ENCODE results near the gene ZNHIT1. TPM values are rescaled to one million over a fixed set of nuclear protein-coding genes. Genes with fewer than 3 reads are reported as not detected.

The ZNHIT1 gene
- total and polyA plus RNA-seq, 5 donors from 2014 or later, result 41.8 to 99.6 (median 76.8) TPM

- no peak overlapping the region for H3K4me3 ChIP-seq (ENCODE audit: low read depth, low read length)
- H3K4me1 ChIP-seq (ENCODE audit: control insufficient read depth, insufficient read depth, low read length, poor library complexity, severe bottlenecking), result no peaks in the 10 kb centered on the region
- H3K27me3 ChIP-seq (ENCODE audit: control insufficient read depth, insufficient read depth, low read length), result no peaks in the 10 kb centered on the region
- no peaks in the 10 kb centered on the region for H3K36me3 ChIP-seq (ENCODE audit: control insufficient read depth, insufficient read depth, low read length)
- H3K4me1 Mint-ChIP-seq, result no peaks in the 10 kb centered on the region
- no peaks in the 10 kb centered on the region for H3K9me3 ChIP-seq (ENCODE audit: control insufficient read depth in 2 of 2, low read length in 2 of 2)
- no peaks in the 10 kb centered on the region for H3K36me3 Mint-ChIP-seq
- peaks cover 0 to 2% (median 0%) of the 10 kb centered on the region in 7 donors for H3K9me3 Mint-ChIP-seq
- ATAC-seq (ENCODE audit: low read depth in 2 of 2) (no peak), DNase-seq (no peak)
- H3K27ac ChIP-seq (ENCODE audit: insufficient read depth, low read length, poor library complexity, severe bottlenecking), result no peak overlapping the region
- no peak overlapping the region for H3K4me3 Mint-ChIP-seq
- no peak overlapping the region for H3K27ac Mint-ChIP-seq
- H3K27me3 Mint-ChIP-seq, result peaks cover 15% of the 10 kb centered on the region
Observed at GRCh38 chr7:101271021-101271420, 53.1 kb downstream of the ZNHIT1 start.

GRCh38 chr7:101273206-101273605 is 55.2 kb downstream of the ZNHIT1 start:
- H3K27ac Mint-ChIP-seq, result no peak overlapping the region
- H3K9me3 Mint-ChIP-seq, result peaks cover 0 to 2% (median 0%) of the 10 kb centered on the region in 7 donors

More at GRCh38 chr7:101273206-101273605, 55.2 kb downstream of the ZNHIT1 start:
- H3K9me3 ChIP-seq (ENCODE audit: control insufficient read depth in 2 of 2, low read length in 2 of 2), result no peaks in the 10 kb centered on the region
- ATAC-seq (ENCODE audit: low read depth in 2 of 2) (no peak), DNase-seq (no peak)
- no peaks in the 10 kb centered on the region for H3K4me1 ChIP-seq (ENCODE audit: control insufficient read depth, insufficient read depth, low read length, poor library complexity, severe bottlenecking)
- no peak overlapping the region for H3K27ac ChIP-seq (ENCODE audit: insufficient read depth, low read length, poor library complexity, severe bottlenecking)
- H3K4me1 Mint-ChIP-seq, result no peaks in the 10 kb centered on the region
- H3K27me3 ChIP-seq (ENCODE audit: control insufficient read depth, insufficient read depth, low read length), result no peaks in the 10 kb centered on the region
- peaks cover 10% of the 10 kb centered on the region for H3K27me3 Mint-ChIP-seq
- no peaks in the 10 kb centered on the region for H3K36me3 Mint-ChIP-seq
- no peaks in the 10 kb centered on the region for H3K36me3 ChIP-seq (ENCODE audit: control insufficient read depth, insufficient read depth, low read length)
- no peak overlapping the region for H3K4me3 Mint-ChIP-seq
- no peak overlapping the region for H3K4me3 ChIP-seq (ENCODE audit: low read depth, low read length)

Other genes starting within 250 kb of the ZNHIT1 start
- gene MUC12, start 248.6 kb upstream of the ZNHIT1 start, total RNA-seq, result not detected
- under 1 TPM in 3 of 4 donors, not detected in 1; 0.44 to 0.65 (median 0.44) TPM for gene MUC12, start 248.6 kb upstream of the ZNHIT1 start, polyA plus RNA-seq
- not detected for gene MUC17, start 198.1 kb upstream of the ZNHIT1 start, total RNA-seq
- not detected for gene MUC17, start 198.1 kb upstream of the ZNHIT1 start, polyA plus RNA-seq
- gene TRIM56, start 132.7 kb upstream of the ZNHIT1 start, total RNA-seq, result 44.6 TPM
- gene TRIM56, start 132.7 kb upstream of the ZNHIT1 start, polyA plus RNA-seq, result 1 to 10 TPM; 3.5 to 7.4 (median 6.3) TPM
- gene SERPINE1, start 91.1 kb upstream of the ZNHIT1 start, total RNA-seq, result 0.39 TPM
- not detected for gene SERPINE1, start 91.1 kb upstream of the ZNHIT1 start, polyA plus RNA-seq
- gene AP1S1, start 63.7 kb upstream of the ZNHIT1 start, total RNA-seq, result 14.5 TPM
- 1 to 10 TPM; 5.4 to 8.8 (median 6.3) TPM for gene AP1S1, start 63.7 kb upstream of the ZNHIT1 start, polyA plus RNA-seq
- not detected for gene VGF, start 52.6 kb upstream of the ZNHIT1 start, total RNA-seq
- gene VGF, start 52.6 kb upstream of the ZNHIT1 start, polyA plus RNA-seq, result not detected
- not detected for gene NAT16, start 37.9 kb upstream of the ZNHIT1 start, total RNA-seq
- not detected for gene NAT16, start 37.9 kb upstream of the ZNHIT1 start, polyA plus RNA-seq
- not detected for gene MOGAT3, start 17.1 kb upstream of the ZNHIT1 start, total RNA-seq
- gene MOGAT3, start 17.1 kb upstream of the ZNHIT1 start, polyA plus RNA-seq, result not detected
- gene PLOD3, start 584 bp upstream of the ZNHIT1 start, total RNA-seq, result 35.4 TPM
- gene PLOD3, start 584 bp upstream of the ZNHIT1 start, polyA plus RNA-seq, result 10 to 100 TPM; 13.8 to 19.7 (median 14.8) TPM
- gene CLDN15, start 19.6 kb downstream of the ZNHIT1 start, total RNA-seq, result 22.7 TPM
- 1 to 10 TPM in 1 of 4 donors, under 1 TPM in 3; 0.64 to 1.4 (median 0.82) TPM for gene CLDN15, start 19.6 kb downstream of the ZNHIT1 start, polyA plus RNA-seq
- 105 TPM for gene FIS1, start 26.9 kb downstream of the ZNHIT1 start, total RNA-seq
- 100 to 1,000 TPM; 205 to 260 (median 227) TPM for gene FIS1, start 26.9 kb downstream of the ZNHIT1 start, polyA plus RNA-seq
- 1.0 TPM for gene IFT22, start 103.6 kb downstream of the ZNHIT1 start, total RNA-seq
- 1 to 10 TPM; 2.7 to 6.9 (median 3.8) TPM for gene IFT22, start 103.6 kb downstream of the ZNHIT1 start, polyA plus RNA-seq
- not detected for gene COL26A1, start 144.7 kb downstream of the ZNHIT1 start, total RNA-seq
- not detected for gene COL26A1, start 144.7 kb downstream of the ZNHIT1 start, polyA plus RNA-seq

Measured in CD4-positive, CD25-positive, alpha-beta regulatory T cell (primary cell).